GM12874 (cell line): ENCODE measurements around the gene LMBR1.

Experiments
- CTCF ChIP-seq: IDR thresholded peaks from 2 replicates; pipeline ENCODE4 v1.5.1; 2011; ENCODE audit warnings: low read depth, mild to moderate bottlenecking, control low read depth, low read length, moderate library complexity; ENCODE audit not compliant: insufficient read depth

Gene LMBR1

GRCh38 chr7:156628562-156628961 is 264.4 kb downstream of the LMBR1 start:
- TF ChIP-seq CTCF = no peak
